IMR-90 (cell line): ENCODE measurements around the gene TMEM131. TPM values are rescaled to one million over a fixed set of nuclear protein-coding genes. Genes with fewer than 3 reads are reported as not detected.
A peak's percentile ranks its signal among the peaks of the same experiment; 100 is the strongest.

Experiments
- ATAC-seq: fragments of 200-7000 bp; cut with Tn5 transposase; 2 replicates; pipeline ENCODE4 v1.9.1; 2020; ENCODE audit warnings: low read depth, mild to moderate bottlenecking, moderate library complexity
- BruUV-seq: library from RNA; stranded (reverse); fragments of 400-500 nt; replicated peaks from 2 replicates; lab custom pipeline; 2021; lab: Mats Ljungman, UMichigan
- CTCF ChIA-PET: fragments of 300-600 bp; formaldehyde crosslinking; extraction: SDS; loops from one replicate; lab custom pipeline; 2021; ENCODE audit warnings: antibody characterized with exemption; lab: Yijun Ruan, JAX
- POLR2A ChIA-PET: fragments of 300-600 bp; sonication (Branson Sonifier 250); formaldehyde crosslinking; loops from one replicate; lab custom pipeline; 2022; ENCODE audit warnings: antibody characterized with exemption; ENCODE audit not compliant: unreplicated experiment; lab: Charles Lee
- DNase-seq: peaks from one replicate; pipeline ENCODE4 v3.0.0; 2013
- H2AFZ ChIP-seq: replicated peaks from 2 replicates; pipeline ENCODE3; 2013; ENCODE audit warnings: low read length, mild to moderate bottlenecking; ENCODE audit not compliant: poor library complexity
- H2AK5ac ChIP-seq: 2 replicates; pipeline ENCODE4 v1.6.1; 2013; ENCODE audit warnings: low read depth, low read length, inconsistent platforms
- H2AK9ac ChIP-seq: replicated peaks from 2 replicates; pipeline ENCODE3; 2013; ENCODE audit warnings: mild to moderate bottlenecking, low read depth, low read length, moderate library complexity; ENCODE audit not compliant: poor library complexity
- H2BK120ac ChIP-seq: 2 replicates; pipeline ENCODE4 v1.6.1; 2013; ENCODE audit warnings: low read depth, low read length, inconsistent platforms
- H2BK15ac ChIP-seq: 3 replicates; pipeline ENCODE4 v1.6.1; 2013; ENCODE audit warnings: low read depth, low read length, inconsistent platforms
- H2BK20ac ChIP-seq: 2 replicates; pipeline ENCODE4 v1.6.1; 2013; ENCODE audit warnings: low read depth, mild to moderate bottlenecking, inconsistent platforms, low read length, moderate library complexity
- H2BK5ac ChIP-seq: 2 replicates; pipeline ENCODE4 v1.6.1; 2013; ENCODE audit warnings: mild to moderate bottlenecking, low read depth, low read length, inconsistent platforms; ENCODE audit not compliant: poor library complexity, severe bottlenecking
- H3K14ac ChIP-seq: replicated peaks from 2 replicates; pipeline ENCODE4 v1.6.1; 2013; ENCODE audit warnings: low read depth, low read length, inconsistent platforms
- H3K18ac ChIP-seq: 2 replicates; pipeline ENCODE4 v1.6.1; 2013; ENCODE audit warnings: low read depth, low read length, control low read depth
- H3K23ac ChIP-seq: 2 replicates; pipeline ENCODE4 v1.6.1; 2013; ENCODE audit warnings: low read depth, low read length, inconsistent platforms
- H3K27ac ChIP-seq: 2 replicates; pipeline ENCODE4 v1.5.1; 2013; ENCODE audit warnings: mild to moderate bottlenecking, control low read depth, low read length; ENCODE audit not compliant: insufficient read depth
- H3K27me3 ChIP-seq: 2 replicates; pipeline ENCODE4 v1.6.1; 2013; ENCODE audit warnings: low read length; ENCODE audit not compliant: control insufficient read depth, insufficient read depth
- H3K36me3 ChIP-seq: 2 replicates; pipeline ENCODE4 v1.6.1; 2013; ENCODE audit warnings: low read length, mixed read lengths; ENCODE audit not compliant: control insufficient read depth, insufficient read depth
- H3K4ac ChIP-seq: 2 replicates; pipeline ENCODE4 v1.6.1; 2013; ENCODE audit warnings: low read depth, low read length, inconsistent platforms
- H3K4me1 ChIP-seq: 2 replicates; pipeline ENCODE4 v1.6.1; 2013; ENCODE audit warnings: low read length, mixed read lengths; ENCODE audit not compliant: control insufficient read depth, insufficient read depth
- H3K4me2 ChIP-seq: 2 replicates; pipeline ENCODE4 v1.6.1; 2013; ENCODE audit warnings: low read depth, mild to moderate bottlenecking, control low read depth, low read length, moderate library complexity
- H3K4me3 ChIP-seq: 2 replicates; pipeline ENCODE4 v1.5.1; 2013; ENCODE audit warnings: low read depth, mild to moderate bottlenecking, control low read depth, low read length, moderate library complexity; ENCODE audit not compliant: insufficient read depth
- H3K56ac ChIP-seq: 2 replicates; pipeline ENCODE4 v1.6.1; 2013; ENCODE audit warnings: low read length, inconsistent platforms; ENCODE audit not compliant: insufficient read depth; ENCODE audit errors: extremely low read depth
- H3K79me1 ChIP-seq, 2 experiments: 2 replicates each; pipeline ENCODE4 v1.6.1; 2013; ENCODE audit warnings: low read length in 2 of 2, inconsistent platforms in 1 of 2, low read depth in 1 of 2
- H3K9ac ChIP-seq: 2 replicates; pipeline ENCODE4 v1.6.1; 2013; ENCODE audit warnings: low read depth, low read length, control low read depth
- H3K9me1 ChIP-seq: 2 replicates; pipeline ENCODE4 v1.6.1; 2013; ENCODE audit warnings: low read length, inconsistent platforms; ENCODE audit not compliant: insufficient read depth
- H3K9me3 ChIP-seq: 2 replicates; pipeline ENCODE4 v1.6.1; 2013; ENCODE audit warnings: low read length; ENCODE audit not compliant: control insufficient read depth, insufficient read depth
- H4K20me1 ChIP-seq: 2 replicates; pipeline ENCODE4 v1.6.1; 2013; ENCODE audit warnings: low read length, inconsistent platforms; ENCODE audit not compliant: insufficient read depth
- H4K5ac ChIP-seq: 2 replicates; pipeline ENCODE4 v1.6.1; 2013; ENCODE audit warnings: mild to moderate bottlenecking, low read depth, low read length, control low read depth
- H4K8ac ChIP-seq, 2 experiments: 2 replicates each; pipeline ENCODE4 v1.6.1; 2013; ENCODE audit warnings: low read depth in 2 of 2, low read length in 2 of 2, control low read depth in 1 of 2, inconsistent platforms in 1 of 2
- H4K91ac ChIP-seq: 2 replicates; pipeline ENCODE4 v1.6.1; 2013; ENCODE audit warnings: low read depth, low read length, inconsistent platforms; ENCODE audit not compliant: insufficient read depth
- BHLHE40 ChIP-seq: fragments of 150-350 bp; IDR thresholded peaks from 2 replicates; pipeline ENCODE4 v1.6.1; 2016; ENCODE audit warnings: mild to moderate bottlenecking, low read depth, low read length
- CEBPB ChIP-seq: IDR thresholded peaks from 2 replicates; pipeline ENCODE4 v1.6.1; 2012; ENCODE audit warnings: low read depth, low read length, improper control_type of control experiment
- CHD1 ChIP-seq: IDR thresholded peaks from 2 replicates; pipeline ENCODE4 v1.6.1; 2012; ENCODE audit warnings: low read depth, low read length, improper control_type of control experiment
- FOS ChIP-seq: fragments of 150-350 bp; IDR thresholded peaks from 2 replicates; pipeline ENCODE4 v1.6.1; 2016; ENCODE audit warnings: low read depth, low read length
- MAFK ChIP-seq: IDR thresholded peaks from 2 replicates; pipeline ENCODE4 v1.6.1; 2012; ENCODE audit warnings: low read depth, low read length, improper control_type of control experiment
- MAZ ChIP-seq: IDR thresholded peaks from 2 replicates; pipeline ENCODE4 v1.6.1; 2012; ENCODE audit warnings: low read depth, mild to moderate bottlenecking, low read length, improper control_type of control experiment, moderate library complexity, borderline replicate concordance
- MXI1 ChIP-seq: IDR thresholded peaks from 2 replicates; pipeline ENCODE4 v1.6.1; 2012; ENCODE audit warnings: low read depth, mild to moderate bottlenecking, low read length, moderate library complexity, borderline replicate concordance
- NFE2L2 ChIP-seq: fragments of 150-350 bp; IDR thresholded peaks from 2 replicates; pipeline ENCODE4 v1.6.1; 2016; ENCODE audit warnings: low read depth, mild to moderate bottlenecking, low read length
- POLR2A ChIP-seq: IDR thresholded peaks from 2 replicates; pipeline ENCODE4 v1.6.1; 2012; ENCODE audit warnings: mild to moderate bottlenecking, low read depth, low read length
- RAD21 ChIP-seq: IDR thresholded peaks from 2 replicates; pipeline ENCODE4 v1.6.1; 2012; ENCODE audit warnings: low read length, improper control_type of control experiment
- RCOR1 ChIP-seq: IDR thresholded peaks from 2 replicates; pipeline ENCODE4 v1.6.1; 2012; ENCODE audit warnings: mild to moderate bottlenecking, low read length, improper control_type of control experiment; ENCODE audit not compliant: insufficient replicate concordance
- RFX5 ChIP-seq: IDR thresholded peaks from 2 replicates; pipeline ENCODE4 v1.8.0; 2012; ENCODE audit warnings: low read depth, mild to moderate bottlenecking, low read length, moderate library complexity
- SMC3 ChIP-seq: fragments of 150-350 bp; IDR thresholded peaks from 2 replicates; pipeline ENCODE4 v1.6.1; 2016; ENCODE audit warnings: low read depth, mild to moderate bottlenecking, antibody characterized with exemption, low read length, moderate library complexity
- WGBS, 2 experiments: methylation state at CpG; one replicate each; pipeline versions ENCODE4 v1.1.5 to v1.1.7; 2013; ENCODE audit warnings: missing lambda C conversion rate in 2 of 2; ENCODE audit not compliant: insufficient read length in 1 of 2; ENCODE audit errors: extremely low coverage in 2 of 2; 5-methylcytosine and 5-hydroxymethylcytosine counted together
- dilution Hi-C: fragments of 300-500 bp; cut with HindIII; formaldehyde crosslinking; loops from one replicate; pipeline ENCODE4 v1.14.3; 2018; ENCODE audit warnings: low sequenced_read_pairs; ENCODE audit not compliant: unreplicated experiment
- in situ Hi-C: fragments of 300-500 bp; cut with MboI; formaldehyde crosslinking; loops from 3 replicates; pipeline ENCODE4 v1.14.3; 2019; ENCODE audit warnings: low sequenced_read_pairs, inconsistent platforms, mixed read lengths
- intact Hi-C: fragments of 100-400 bp; cut with micrococcal nuclease; formaldehyde crosslinking; loops from 2 replicates; pipeline ENCODE4 v1.10.0; 2022
- polyA plus RNA-seq, 3 experiments: library from polyadenylated mRNA; depleted of rRNA; stranded (reverse); fragments of >200 nt; gene quantifications; 2 replicates each; pipeline ENCODE4 v1.2.3, GENCODE V29; 2012; ENCODE audit warnings: low replicate concordance in 1 of 3
- total RNA-seq: library from RNA; depleted of rRNA; stranded (reverse); fragments of >200 nt; gene quantifications from 2 replicates; pipeline ENCODE4 v1.2.3, GENCODE V29; 2012
- TF ChIP-seq, protein P1 (sequence below): conservative IDR thresholded peaks from 2 replicates; pipeline ENCODE4 v1.5.1; 2012; ENCODE audit warnings: mild to moderate bottlenecking, low read depth, low read length, improper control_type of control experiment
- TF ChIP-seq, protein P2 (sequence below): fragments of 150-350 bp; IDR thresholded peaks from 2 replicates; pipeline ENCODE4 v1.6.1; 2016; ENCODE audit warnings: low read depth, mild to moderate bottlenecking, low read length, moderate library complexity, borderline replicate concordance
- TF ChIP-seq, protein P3 (sequence below): fragments of 150-350 bp; IDR thresholded peaks from 2 replicates; pipeline ENCODE4 v1.6.1; 2017; ENCODE audit warnings: mild to moderate bottlenecking, antibody characterized with exemption, low read length, low read depth

TMEM131 gene
- total and polyA plus RNA-seq, 2 of the 4 experiments (the other 2 are of a cell fraction), result 13.3 to 14.0 TPM

DNA sequence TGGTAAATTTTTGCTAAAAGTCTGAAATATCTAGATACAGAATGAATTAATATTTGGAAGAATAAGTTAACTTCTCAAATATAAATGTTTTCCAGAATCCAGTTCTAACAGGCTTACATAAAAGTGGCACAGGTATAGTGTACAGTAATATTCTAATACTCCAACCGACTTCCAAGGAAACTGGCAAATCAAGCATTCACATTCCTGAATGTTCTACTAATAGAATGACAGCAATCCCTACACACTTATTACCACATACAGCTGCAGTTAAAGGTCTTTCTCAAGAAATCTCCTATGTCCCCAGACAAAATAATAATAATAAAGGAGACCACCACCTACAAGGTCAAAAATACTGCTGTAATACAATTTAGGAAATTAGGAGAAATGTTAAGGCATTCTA lies 31.9 kb downstream of the TMEM131 start:
- no CpG with 5 or more reads among the region's 1 CpG for WGBS, 2 experiments
- Histone ChIP-seq H3K9me1 (peaks cover 7% of the 10 kb centered on the region), H3K56ac (no peak overlapping the region), H4K8ac (no peak overlapping the region), H3K36me3 (no peaks in the 10 kb centered on the region), H3K79me1 (peaks cover 19 to 59% of the 10 kb centered on the region in 2 experiments), H3K9me3 (no peaks in the 10 kb centered on the region), H4K91ac (no peak overlapping the region), H2AK5ac (no peak overlapping the region), H2AK9ac (no peak overlapping the region), H4K20me1 (peaks cover 32% of the 10 kb centered on the region), H2BK20ac (no peak overlapping the region), H3K27me3 (no peaks in the 10 kb centered on the region), H3K23ac (no peak overlapping the region), H2BK5ac (no peak overlapping the region), H3K9ac (no peak overlapping the region), H2AFZ (no peak overlapping the region), H3K14ac (no peak overlapping the region), H3K4me1 (peaks cover 3% of the 10 kb centered on the region; the same call in 1 of the 2 replicates), H2BK15ac (no peak overlapping the region), H3K4me2 (no peak overlapping the region), H4K5ac (no peak overlapping the region), H3K4me3 (no peak overlapping the region), H3K27ac (no peak overlapping the region), H3K18ac (no peak overlapping the region), H2BK120ac (no peak overlapping the region), H3K4ac (no peak overlapping the region)
- TF ChIP-seq CEBPB (no peak), MAZ (no peak), SMC3 (no peak), POLR2A (no peak), RFX5 (no peak), MAFK (no peak), CHD1 (no peak), FOS (no peak), RCOR1 (no peak), MXI1 (no peak), RAD21 (no peak), BHLHE40 (no peak), NFE2L2 (no peak)
- TF ChIP-seq, protein P1, sequence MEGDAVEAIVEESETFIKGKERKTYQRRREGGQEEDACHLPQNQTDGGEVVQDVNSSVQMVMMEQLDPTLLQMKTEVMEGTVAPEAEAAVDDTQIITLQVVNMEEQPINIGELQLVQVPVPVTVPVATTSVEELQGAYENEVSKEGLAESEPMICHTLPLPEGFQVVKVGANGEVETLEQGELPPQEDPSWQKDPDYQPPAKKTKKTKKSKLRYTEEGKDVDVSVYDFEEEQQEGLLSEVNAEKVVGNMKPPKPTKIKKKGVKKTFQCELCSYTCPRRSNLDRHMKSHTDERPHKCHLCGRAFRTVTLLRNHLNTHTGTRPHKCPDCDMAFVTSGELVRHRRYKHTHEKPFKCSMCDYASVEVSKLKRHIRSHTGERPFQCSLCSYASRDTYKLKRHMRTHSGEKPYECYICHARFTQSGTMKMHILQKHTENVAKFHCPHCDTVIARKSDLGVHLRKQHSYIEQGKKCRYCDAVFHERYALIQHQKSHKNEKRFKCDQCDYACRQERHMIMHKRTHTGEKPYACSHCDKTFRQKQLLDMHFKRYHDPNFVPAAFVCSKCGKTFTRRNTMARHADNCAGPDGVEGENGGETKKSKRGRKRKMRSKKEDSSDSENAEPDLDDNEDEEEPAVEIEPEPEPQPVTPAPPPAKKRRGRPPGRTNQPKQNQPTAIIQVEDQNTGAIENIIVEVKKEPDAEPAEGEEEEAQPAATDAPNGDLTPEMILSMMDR, result no peak
- TF ChIP-seq, protein P2, sequence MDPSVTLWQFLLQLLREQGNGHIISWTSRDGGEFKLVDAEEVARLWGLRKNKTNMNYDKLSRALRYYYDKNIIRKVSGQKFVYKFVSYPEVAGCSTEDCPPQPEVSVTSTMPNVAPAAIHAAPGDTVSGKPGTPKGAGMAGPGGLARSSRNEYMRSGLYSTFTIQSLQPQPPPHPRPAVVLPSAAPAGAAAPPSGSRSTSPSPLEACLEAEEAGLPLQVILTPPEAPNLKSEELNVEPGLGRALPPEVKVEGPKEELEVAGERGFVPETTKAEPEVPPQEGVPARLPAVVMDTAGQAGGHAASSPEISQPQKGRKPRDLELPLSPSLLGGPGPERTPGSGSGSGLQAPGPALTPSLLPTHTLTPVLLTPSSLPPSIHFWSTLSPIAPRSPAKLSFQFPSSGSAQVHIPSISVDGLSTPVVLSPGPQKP, result no peak
- TF ChIP-seq, protein P3, sequence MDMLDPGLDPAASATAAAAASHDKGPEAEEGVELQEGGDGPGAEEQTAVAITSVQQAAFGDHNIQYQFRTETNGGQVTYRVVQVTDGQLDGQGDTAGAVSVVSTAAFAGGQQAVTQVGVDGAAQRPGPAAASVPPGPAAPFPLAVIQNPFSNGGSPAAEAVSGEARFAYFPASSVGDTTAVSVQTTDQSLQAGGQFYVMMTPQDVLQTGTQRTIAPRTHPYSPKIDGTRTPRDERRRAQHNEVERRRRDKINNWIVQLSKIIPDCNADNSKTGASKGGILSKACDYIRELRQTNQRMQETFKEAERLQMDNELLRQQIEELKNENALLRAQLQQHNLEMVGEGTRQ, result no peak
- in situ Hi-C loops, result no loop called here
- DNase-seq (peak; percentile 20), ATAC-seq (peak; percentile 46; the same call in 1 of the 2 replicates)
- CTCF ChIA-PET, result no interaction called here
- no TSS peak for BruUV-seq
- intact Hi-C loops, result no loop called here
- dilution Hi-C loops, result no loop called here
- POLR2A ChIA-PET, result no interaction called here
